HL-60 (cell line): ENCODE data around the gene IGSF6.
"Not testable (repeated sequence)": the region's sequence is repeated elsewhere in the genome, so short reads cannot be mapped to it uniquely, and the experiment has no call there.

Experiments
- DNase-seq, 2 experiments: peaks; one replicate each; pipeline ENCODE4 v3.0.0-alpha.2; 2010 to 2020; ENCODE audit warnings: low read depth in 1 of 2, low spot score in 1 of 2
- H3K27ac ChIP-seq: fragments of 250-450 bp; sonication (Bioruptor Pico); replicated peaks from 2 replicates; pipeline ENCODE4 v1.5.1; 2020; ENCODE audit warnings: mild to moderate bottlenecking, moderate library complexity
- H3K27me3 ChIP-seq: fragments of 250-450 bp; sonication (Bioruptor Pico); 2 replicates; pipeline ENCODE4 v1.5.1; 2021; ENCODE audit warnings: mild to moderate bottlenecking, moderate library complexity; ENCODE audit not compliant: insufficient read depth, poor library complexity, severe bottlenecking
- H3K4me3 ChIP-seq: replicated peaks from 2 replicates; pipeline ENCODE4 v1.5.1; 2011; ENCODE audit warnings: mild to moderate bottlenecking, control low read depth, low read length; ENCODE audit not compliant: insufficient read depth
- CTCF ChIP-seq: IDR thresholded peaks from one replicate; pipeline ENCODE4 v1.5.1; 2011; ENCODE audit warnings: low read length, control low read depth, inconsistent platforms; ENCODE audit not compliant: insufficient read depth
- GABPA ChIP-seq: IDR thresholded peaks from 2 replicates; pipeline ENCODE4 v1.6.1; 2012; ENCODE audit warnings: low read depth
- POLR2AphosphoS5 ChIP-seq: IDR thresholded peaks from 2 replicates; pipeline ENCODE4 v1.6.1; 2012; ENCODE audit warnings: low read depth
- SPI1 ChIP-seq: IDR thresholded peaks from 2 replicates; pipeline ENCODE4 v1.6.1; 2012; ENCODE audit warnings: low read depth, mild to moderate bottlenecking, borderline replicate concordance
- TF ChIP-seq, protein P1 (sequence below): IDR thresholded peaks from 2 replicates; pipeline ENCODE4 v1.6.1; 2012; ENCODE audit warnings: low read depth; ENCODE audit not compliant: insufficient replicate concordance

Gene IGSF6

GRCh38 chr16:21610006-21610544, 42.3 kb downstream of the IGSF6 start:
- no peak for DNase-seq
- TF ChIP-seq POLR2AphosphoS5 (no peak), CTCF (no peak), GABPA (no peak), SPI1 (no peak)
- TF ChIP-seq, protein P1, sequence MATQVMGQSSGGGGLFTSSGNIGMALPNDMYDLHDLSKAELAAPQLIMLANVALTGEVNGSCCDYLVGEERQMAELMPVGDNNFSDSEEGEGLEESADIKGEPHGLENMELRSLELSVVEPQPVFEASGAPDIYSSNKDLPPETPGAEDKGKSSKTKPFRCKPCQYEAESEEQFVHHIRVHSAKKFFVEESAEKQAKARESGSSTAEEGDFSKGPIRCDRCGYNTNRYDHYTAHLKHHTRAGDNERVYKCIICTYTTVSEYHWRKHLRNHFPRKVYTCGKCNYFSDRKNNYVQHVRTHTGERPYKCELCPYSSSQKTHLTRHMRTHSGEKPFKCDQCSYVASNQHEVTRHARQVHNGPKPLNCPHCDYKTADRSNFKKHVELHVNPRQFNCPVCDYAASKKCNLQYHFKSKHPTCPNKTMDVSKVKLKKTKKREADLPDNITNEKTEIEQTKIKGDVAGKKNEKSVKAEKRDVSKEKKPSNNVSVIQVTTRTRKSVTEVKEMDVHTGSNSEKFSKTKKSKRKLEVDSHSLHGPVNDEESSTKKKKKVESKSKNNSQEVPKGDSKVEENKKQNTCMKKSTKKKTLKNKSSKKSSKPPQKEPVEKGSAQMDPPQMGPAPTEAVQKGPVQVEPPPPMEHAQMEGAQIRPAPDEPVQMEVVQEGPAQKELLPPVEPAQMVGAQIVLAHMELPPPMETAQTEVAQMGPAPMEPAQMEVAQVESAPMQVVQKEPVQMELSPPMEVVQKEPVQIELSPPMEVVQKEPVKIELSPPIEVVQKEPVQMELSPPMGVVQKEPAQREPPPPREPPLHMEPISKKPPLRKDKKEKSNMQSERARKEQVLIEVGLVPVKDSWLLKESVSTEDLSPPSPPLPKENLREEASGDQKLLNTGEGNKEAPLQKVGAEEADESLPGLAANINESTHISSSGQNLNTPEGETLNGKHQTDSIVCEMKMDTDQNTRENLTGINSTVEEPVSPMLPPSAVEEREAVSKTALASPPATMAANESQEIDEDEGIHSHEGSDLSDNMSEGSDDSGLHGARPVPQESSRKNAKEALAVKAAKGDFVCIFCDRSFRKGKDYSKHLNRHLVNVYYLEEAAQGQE: no peak
- H3K27ac ChIP-seq: no peak overlapping the region
- no peaks in the 10 kb centered on the region for H3K27me3 ChIP-seq
- no peak overlapping the region for H3K4me3 ChIP-seq

GRCh38 chr16:21608639-21609328, 43.6 kb downstream of the IGSF6 start:
- Histone ChIP-seq H3K4me3 (no peak overlapping the region), H3K27me3 (no peaks in the 10 kb centered on the region), H3K27ac (peak overlapping the region; percentile 44)
- DNase-seq: peak; percentile 93
- TF ChIP-seq POLR2AphosphoS5: peak; percentile 100
- peak; percentile 66; the same call in 1 of the 2 replicates for TF ChIP-seq SPI1
- TF ChIP-seq CTCF: no peak
- TF ChIP-seq, protein P1: peak; percentile 70
- peak; percentile 71 for TF ChIP-seq GABPA

DNA sequence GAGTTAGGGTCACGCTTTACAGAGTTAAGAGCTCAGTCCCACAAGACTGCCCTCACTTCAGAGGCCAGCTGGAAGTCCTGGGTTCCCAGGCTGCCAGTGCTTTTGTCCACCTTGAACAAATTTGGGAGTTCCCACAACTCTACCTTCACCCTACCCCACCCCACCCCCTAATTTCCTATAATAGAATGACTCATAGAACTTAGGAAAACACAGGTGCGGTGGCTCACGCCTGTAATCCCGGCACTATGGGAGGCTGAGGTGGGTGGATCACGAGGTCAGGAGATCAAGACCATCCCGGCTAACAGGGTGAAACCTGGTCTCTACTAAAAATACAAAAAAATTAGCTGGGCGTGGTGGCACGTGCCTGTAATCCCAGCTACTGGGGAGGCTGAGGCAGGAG, 46.6 kb downstream of the IGSF6 start:
- H3K4me3 ChIP-seq, H3K27ac ChIP-seq, H3K27me3 ChIP-seq, DNase-seq: not testable (repeated sequence)

GRCh38 chr16:21603928-21604327, 48.5 kb downstream of the IGSF6 start:
- H3K4me3 ChIP-seq: peak overlapping the region; percentile 77
- TF ChIP-seq, protein P1: no peak
- TF ChIP-seq SPI1 (no peak), POLR2AphosphoS5 (no peak), GABPA (no peak), CTCF (no peak)
- DNase-seq: peak in 1 of 2 experiments; percentile 42
- H3K27ac ChIP-seq: no peak overlapping the region
- H3K27me3 ChIP-seq: no peaks in the 10 kb centered on the region
